GM12891 (cell line): Measurements from ENCODE around the gene HTT-AS.
A peak's percentile ranks its signal among the peaks of the same experiment; 100 is the strongest.

Experiments
- DNase-seq: peaks from one replicate; pipeline ENCODE4 v3.0.0; 2011; ENCODE audit warnings: low spot score; ENCODE audit not compliant: insufficient read length
- FAIRE-seq: peaks from 2 replicates; lab custom pipeline; 2011; peaks lifted over from hg19 to GRCh38; lab: Jason Lieb, UNC
- PAX5 ChIP-seq: IDR thresholded peaks from 2 replicates; pipeline ENCODE4 v1.6.1; 2011; ENCODE audit warnings: low read length, moderate library complexity, mild to moderate bottlenecking; ENCODE audit not compliant: insufficient read depth, severe bottlenecking
- POLR2A ChIP-seq: IDR thresholded peaks from 2 replicates; pipeline ENCODE4 v1.6.1; 2011; ENCODE audit warnings: low read depth, low read length, control low read depth
- POLR2AphosphoS5 ChIP-seq: IDR thresholded peaks from 2 replicates; pipeline ENCODE4 v1.6.1; 2011; ENCODE audit warnings: low read depth, low read length, control low read depth
- POU2F2 ChIP-seq: IDR thresholded peaks from 2 replicates; pipeline ENCODE4 v1.6.1; 2011; ENCODE audit warnings: low read depth, mild to moderate bottlenecking, control low read depth, low read length, moderate library complexity
- SPI1 ChIP-seq: IDR thresholded peaks from 2 replicates; pipeline ENCODE4 v1.6.1; 2011; ENCODE audit warnings: low read depth, low read length, control low read depth
- TAF1 ChIP-seq: IDR thresholded peaks from 2 replicates; pipeline ENCODE4 v1.6.1; 2011; ENCODE audit warnings: low read depth, low read length, control low read depth

The HTT-AS gene

DNA sequence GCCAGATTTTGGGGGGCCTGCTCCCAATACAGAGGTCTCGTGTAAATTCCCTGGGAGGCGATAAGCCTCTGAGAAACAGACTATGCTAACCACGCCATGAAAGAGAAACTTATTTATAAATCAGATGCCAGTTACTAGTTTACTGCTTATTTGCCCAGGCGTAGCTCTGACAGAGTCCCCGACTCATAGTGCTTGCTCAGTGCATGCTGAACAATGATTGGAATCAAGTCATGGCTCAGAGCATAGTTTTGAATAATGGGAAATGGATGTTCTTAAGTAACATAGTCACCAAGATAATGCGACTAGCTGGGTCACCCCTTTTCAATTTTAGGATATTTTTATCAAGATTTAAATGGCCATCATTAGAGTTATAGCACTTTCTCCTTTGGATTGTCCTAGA lies 40.0 kb upstream of the HTT-AS start:
- FAIRE-seq (no peak), DNase-seq (no peak)
- TF ChIP-seq PAX5 (no peak), TAF1 (no peak), POLR2AphosphoS5 (no peak), POLR2A (no peak), POU2F2 (no peak)

DNA sequence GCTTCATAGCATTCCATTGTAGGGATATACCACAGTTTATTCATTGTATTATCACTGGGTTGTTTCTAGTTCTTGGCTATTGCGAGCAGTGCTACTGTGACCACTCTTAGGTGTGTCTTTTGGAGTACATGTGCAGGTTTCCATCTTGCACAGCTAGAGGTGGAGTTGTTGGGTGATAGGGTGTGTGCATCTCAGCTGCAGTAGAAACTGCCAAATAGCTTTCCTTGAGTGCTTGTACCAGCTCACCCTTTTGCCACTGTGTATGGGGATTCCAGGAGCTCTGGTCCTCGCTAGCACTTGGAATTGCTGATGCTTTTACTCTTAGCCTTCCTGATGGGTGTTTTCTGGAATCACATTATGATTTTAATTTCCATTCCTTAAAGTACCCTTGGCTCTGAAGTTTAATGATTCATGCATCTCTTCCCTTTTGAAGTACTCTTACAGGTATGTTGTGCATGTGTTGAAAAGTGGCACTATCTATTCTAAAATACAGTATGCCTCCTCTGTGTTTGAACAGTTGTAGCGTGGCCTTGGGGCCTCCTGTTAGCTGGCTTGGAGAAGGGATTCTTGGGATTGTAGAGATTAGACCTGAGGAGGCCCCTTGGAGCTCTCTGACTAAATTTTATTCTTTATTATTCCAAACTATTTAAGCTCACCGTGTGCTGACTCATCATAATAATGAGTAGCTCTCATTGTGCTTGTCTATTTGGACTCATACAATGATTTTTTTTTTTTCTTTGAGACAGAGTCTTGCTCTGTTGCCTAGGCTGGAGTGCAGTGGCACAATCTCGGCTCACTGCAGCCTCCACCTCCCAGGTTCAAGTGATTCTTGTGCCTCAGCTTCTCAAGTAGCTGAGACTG lies 38.5 kb upstream of the HTT-AS start:
- no peak for FAIRE-seq
- no peak for TF ChIP-seq TAF1
- no peak for TF ChIP-seq POU2F2
- TF ChIP-seq POLR2A = no peak
- no peak for TF ChIP-seq PAX5
- TF ChIP-seq POLR2AphosphoS5 = no peak
- TF ChIP-seq SPI1 = no peak
- DNase-seq = no peak

- no peak for FAIRE-seq
Observed at GRCh38 chr4:3112201-3112600, 37.9 kb upstream of the HTT-AS start.

GRCh38 chr4:3111461-3111860 lies 37.1 kb upstream of the HTT-AS start:
- FAIRE-seq = no peak
- TF ChIP-seq TAF1 (no peak), SPI1 (no peak), POU2F2 (no peak), POLR2A (no peak), PAX5 (no peak), POLR2AphosphoS5 (no peak)
- no peak for DNase-seq

More at GRCh38 chr4:3112201-3112600, 37.9 kb upstream of the HTT-AS start:
- TF ChIP-seq POLR2A (no peak), POU2F2 (no peak), POLR2AphosphoS5 (no peak), TAF1 (no peak), SPI1 (no peak), PAX5 (no peak)
- DNase-seq = no peak

DNA sequence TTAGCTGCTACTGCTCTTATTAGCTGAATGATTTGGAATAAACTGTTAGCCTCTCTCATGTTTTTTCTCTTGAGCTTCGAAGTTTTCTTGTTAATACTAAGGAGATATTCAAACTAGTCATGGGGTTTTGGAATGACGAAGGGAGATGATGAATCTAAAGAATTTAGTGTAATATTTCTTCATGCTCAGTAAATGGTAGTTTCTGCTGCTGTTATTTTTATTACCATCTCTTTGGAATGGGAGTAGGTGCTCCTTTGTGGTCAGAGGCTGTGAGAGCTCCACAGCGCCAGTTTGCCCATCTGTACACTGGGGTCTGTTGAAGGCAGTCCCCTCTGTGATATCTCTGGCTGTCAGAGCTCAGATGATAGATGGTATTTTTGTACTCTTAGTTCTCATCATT lies 33.9 kb upstream of the HTT-AS start:
- DNase-seq (no peak), FAIRE-seq (no peak)
- no peak for TF ChIP-seq POU2F2
- no peak for TF ChIP-seq SPI1
- no peak for TF ChIP-seq POLR2AphosphoS5
- TF ChIP-seq TAF1 = no peak
- no peak for TF ChIP-seq PAX5
- no peak for TF ChIP-seq POLR2A

- no peak for FAIRE-seq
- TF ChIP-seq TAF1 = no peak
- TF ChIP-seq POLR2AphosphoS5 = no peak
- no peak for TF ChIP-seq SPI1
- no peak for TF ChIP-seq POLR2A
- TF ChIP-seq PAX5 = no peak
- TF ChIP-seq POU2F2 = no peak
- DNase-seq = no peak
Observed at GRCh38 chr4:3107691-3108121, 33.4 kb upstream of the HTT-AS start.

GRCh38 chr4:3107271-3107670 lies 32.9 kb upstream of the HTT-AS start:
- FAIRE-seq = no peak
- no peak for DNase-seq
- no peak for TF ChIP-seq POU2F2
- no peak for TF ChIP-seq POLR2AphosphoS5
- no peak for TF ChIP-seq SPI1
- TF ChIP-seq PAX5 = no peak
- no peak for TF ChIP-seq POLR2A
- TF ChIP-seq TAF1 = no peak

- TF ChIP-seq SPI1 (peak; percentile 61), POLR2A (no peak)
- FAIRE-seq = peak; percentile 97
- DNase-seq = peak; percentile 62
Observed at GRCh38 chr4:3106339-3107186, 32.2 kb upstream of the HTT-AS start.

DNA sequence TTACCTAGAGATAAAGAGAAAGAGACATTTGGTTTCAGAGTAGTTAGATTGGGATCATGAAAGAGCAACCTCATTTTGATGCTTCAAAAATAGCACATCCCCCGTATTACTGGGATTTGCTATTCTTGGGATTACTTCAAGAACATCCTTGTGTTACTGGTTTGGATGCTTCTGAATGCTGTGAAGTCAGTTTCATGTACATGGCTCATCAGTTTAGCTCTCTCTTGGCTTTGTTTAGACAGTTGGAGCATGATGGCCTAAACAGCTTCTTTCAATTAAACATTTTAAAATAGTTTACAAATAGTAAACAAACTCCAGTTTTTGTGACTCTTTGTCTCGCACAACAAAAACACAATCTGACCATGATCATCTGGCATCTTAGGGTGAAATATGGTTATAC lies 24.0 kb upstream of the HTT-AS start:
- FAIRE-seq = no peak
- no peak for TF ChIP-seq POLR2A
- no peak for TF ChIP-seq POU2F2
- TF ChIP-seq TAF1 = no peak
- no peak for TF ChIP-seq SPI1
- TF ChIP-seq POLR2AphosphoS5 = no peak
- TF ChIP-seq PAX5 = no peak
- no peak for DNase-seq
